GM12892 (cell line): ENCODE measurements around the gene FYB1.

ENCODE experiments used
- DNase-seq: peaks from one replicate; pipeline ENCODE4 v3.0.0; 2011; ENCODE audit not compliant: insufficient read length
- FAIRE-seq: peaks from 2 replicates; lab custom pipeline; 2011; peaks lifted over from hg19 to GRCh38; lab: Jason Lieb, UNC
- POLR2A ChIP-seq: IDR thresholded peaks from 2 replicates; pipeline ENCODE4 v1.6.1; 2011; ENCODE audit warnings: low read depth, low read length, control low read depth
- POLR2AphosphoS5 ChIP-seq: IDR thresholded peaks from 2 replicates; pipeline ENCODE4 v1.6.1; 2011; ENCODE audit warnings: low read depth, low read length, control low read depth
- TAF1 ChIP-seq: IDR thresholded peaks from 2 replicates; pipeline ENCODE4 v1.6.1; 2011; ENCODE audit warnings: low read depth, mild to moderate bottlenecking, control low read depth, low read length, borderline replicate concordance

Gene FYB1

GRCh38 chr5:39158786-39159185 is 60.6 kb downstream of the FYB1 start:
- DNase-seq (no peak), FAIRE-seq (no peak)
- TF ChIP-seq TAF1 (no peak), POLR2A (no peak), POLR2AphosphoS5 (no peak)

DNA sequence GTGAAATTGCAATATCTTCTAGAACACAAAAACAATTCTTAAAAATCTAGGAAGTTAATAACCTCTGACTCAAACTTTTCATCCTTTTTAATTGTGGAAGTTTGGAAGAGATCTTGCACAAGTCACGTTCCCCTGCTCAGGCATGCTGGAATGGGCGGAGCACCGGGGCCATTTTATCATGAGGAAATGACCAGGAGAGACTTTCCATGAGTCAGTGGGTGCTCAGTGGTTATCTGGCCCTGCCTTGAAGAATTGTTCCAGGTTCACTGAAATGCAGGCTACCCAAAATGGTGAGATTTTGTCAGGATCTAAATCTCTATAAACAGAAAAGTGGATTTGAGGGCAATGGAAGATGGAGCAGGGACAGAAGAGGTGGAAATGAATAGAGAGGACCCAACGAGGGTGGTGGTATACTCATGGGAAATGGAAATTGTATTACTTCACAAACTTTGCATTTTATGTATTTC is 61.2 kb downstream of the FYB1 start:
- DNase-seq: no peak
- no peak for TF ChIP-seq TAF1
- no peak for TF ChIP-seq POLR2AphosphoS5
- no peak for TF ChIP-seq POLR2A
- no peak for FAIRE-seq

DNA sequence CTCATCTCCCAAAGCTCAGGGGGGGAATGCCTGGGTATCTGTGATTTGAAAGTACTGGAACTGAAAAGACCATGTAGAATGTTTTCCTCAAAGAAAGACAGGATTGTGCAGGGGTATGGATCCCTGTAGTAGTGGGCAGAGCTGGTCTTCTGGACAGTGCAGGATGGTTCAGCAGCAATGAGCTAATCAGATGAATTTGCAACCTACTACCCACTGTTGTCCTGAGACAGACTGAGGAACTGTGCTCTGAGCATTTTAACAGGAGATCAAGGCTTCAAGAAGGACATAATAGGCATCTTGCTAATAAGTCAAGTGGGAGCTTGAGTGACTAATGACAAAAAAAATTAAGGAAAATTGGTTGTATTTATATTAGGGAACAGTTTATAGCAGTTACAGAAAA is 61.7 kb downstream of the FYB1 start:
- FAIRE-seq: no peak
- no peak for TF ChIP-seq POLR2AphosphoS5
- TF ChIP-seq TAF1: no peak
- no peak for TF ChIP-seq POLR2A
- DNase-seq: no peak

- DNase-seq (no peak), FAIRE-seq (no peak)
- TF ChIP-seq TAF1 (no peak), POLR2AphosphoS5 (no peak), POLR2A (no peak)
Observed at GRCh38 chr5:39156082-39156481, 63.3 kb downstream of the FYB1 start.

DNA sequence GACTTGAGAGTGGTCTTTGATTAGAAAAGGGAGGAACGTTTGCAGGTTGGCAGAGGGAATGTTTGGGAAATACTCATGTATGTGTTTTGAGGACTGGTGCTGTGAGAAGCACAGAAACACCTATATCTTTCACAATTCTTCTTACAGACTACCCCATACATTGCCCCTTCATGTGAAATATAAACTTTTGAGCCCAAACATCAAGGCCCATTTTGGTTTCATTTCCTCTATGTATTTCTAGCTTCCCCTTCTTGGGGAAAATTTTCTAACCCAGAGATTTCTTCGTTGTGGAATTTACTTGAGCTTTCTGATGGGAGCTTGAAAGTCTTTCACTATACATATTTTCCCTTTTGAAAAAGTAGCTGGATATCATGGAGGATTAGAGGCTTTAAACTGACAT is 67.6 kb downstream of the FYB1 start:
- no peak for FAIRE-seq
- no peak for DNase-seq
- TF ChIP-seq POLR2A: no peak
- TF ChIP-seq TAF1: no peak
- no peak for TF ChIP-seq POLR2AphosphoS5

- DNase-seq (no peak), FAIRE-seq (no peak)
- TF ChIP-seq TAF1 (no peak), POLR2AphosphoS5 (no peak)
Observed at GRCh38 chr5:39149966-39150365, 69.4 kb downstream of the FYB1 start.

DNA sequence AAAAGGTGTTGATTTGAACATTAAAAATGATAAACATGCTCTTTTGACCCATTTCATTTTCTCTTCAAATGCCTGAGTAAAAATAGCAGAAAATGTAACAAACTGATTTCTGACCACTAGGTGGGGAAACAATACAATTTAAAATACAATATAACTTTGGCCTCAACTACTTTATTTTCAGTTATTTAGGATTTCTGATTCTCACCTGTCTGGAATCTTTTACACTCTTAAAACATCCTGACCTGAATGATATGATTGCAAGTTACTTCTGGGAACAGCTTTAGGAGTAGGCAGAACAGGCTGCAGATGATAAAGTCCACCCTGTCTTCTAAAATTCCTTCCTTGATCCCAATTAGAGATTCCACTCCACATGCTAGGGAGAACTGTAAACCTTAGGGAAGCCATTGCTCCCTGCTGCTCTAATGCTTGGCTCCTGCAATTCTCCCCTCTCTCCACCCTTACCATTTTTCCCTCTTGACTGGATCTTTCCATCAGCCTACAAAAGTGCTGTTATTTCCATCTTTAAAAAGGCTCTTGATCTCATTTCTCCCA is 70.3 kb downstream of the FYB1 start:
- FAIRE-seq: peak; percentile 5
- DNase-seq: no peak
- no peak for TF ChIP-seq POLR2AphosphoS5
- TF ChIP-seq TAF1: no peak
- TF ChIP-seq POLR2A: no peak

GRCh38 chr5:39146831-39147540 is 72.4 kb downstream of the FYB1 start:
- no peak for DNase-seq
- TF ChIP-seq TAF1: no peak
- TF ChIP-seq POLR2A: no peak
- TF ChIP-seq POLR2AphosphoS5: no peak
- no peak for FAIRE-seq

- TF ChIP-seq TAF1: no peak
- no peak for TF ChIP-seq POLR2AphosphoS5
- no peak for TF ChIP-seq POLR2A
- no peak for FAIRE-seq
- no peak for DNase-seq
Observed at GRCh38 chr5:39143151-39143860, 76.1 kb downstream of the FYB1 start.

DNA sequence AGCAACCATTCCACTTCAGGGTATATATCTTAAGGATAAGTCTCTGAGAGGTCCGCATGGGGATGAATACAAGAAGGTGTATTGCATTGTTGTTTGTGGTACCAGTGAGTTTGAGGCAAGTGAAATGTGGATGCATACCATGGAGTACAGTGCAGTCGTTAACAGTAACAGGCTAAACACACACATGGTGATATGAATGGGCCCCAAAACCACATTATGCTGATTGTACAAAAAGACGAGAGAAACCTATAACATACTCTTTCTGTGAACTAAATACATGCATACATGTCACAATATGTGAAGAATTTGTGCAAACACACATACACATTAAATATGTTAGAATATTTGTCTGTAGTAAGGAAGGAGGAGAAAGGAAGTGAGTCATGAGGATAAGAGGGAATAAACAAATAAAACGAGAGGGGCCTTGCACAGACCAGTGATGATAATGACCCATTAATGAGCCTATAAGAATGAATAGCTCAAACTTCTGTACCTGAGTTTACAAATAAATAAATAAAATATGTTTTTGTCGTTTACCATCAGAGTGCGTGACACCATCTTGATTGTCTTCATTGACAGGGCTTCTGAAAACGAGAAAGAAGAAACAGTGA is 78.7 kb downstream of the FYB1 start:
- FAIRE-seq (no peak), DNase-seq (no peak)
- TF ChIP-seq TAF1 (no peak), POLR2AphosphoS5 (no peak), POLR2A (no peak)

GRCh38 chr5:39138892-39139291 is 80.5 kb downstream of the FYB1 start:
- DNase-seq (no peak), FAIRE-seq (no peak)

More at GRCh38 chr5:39138892-39139291, 80.5 kb downstream of the FYB1 start:
- TF ChIP-seq POLR2A (no peak), POLR2AphosphoS5 (no peak), TAF1 (no peak)
